ENCODE data around the gene PBX1.

DNA sequence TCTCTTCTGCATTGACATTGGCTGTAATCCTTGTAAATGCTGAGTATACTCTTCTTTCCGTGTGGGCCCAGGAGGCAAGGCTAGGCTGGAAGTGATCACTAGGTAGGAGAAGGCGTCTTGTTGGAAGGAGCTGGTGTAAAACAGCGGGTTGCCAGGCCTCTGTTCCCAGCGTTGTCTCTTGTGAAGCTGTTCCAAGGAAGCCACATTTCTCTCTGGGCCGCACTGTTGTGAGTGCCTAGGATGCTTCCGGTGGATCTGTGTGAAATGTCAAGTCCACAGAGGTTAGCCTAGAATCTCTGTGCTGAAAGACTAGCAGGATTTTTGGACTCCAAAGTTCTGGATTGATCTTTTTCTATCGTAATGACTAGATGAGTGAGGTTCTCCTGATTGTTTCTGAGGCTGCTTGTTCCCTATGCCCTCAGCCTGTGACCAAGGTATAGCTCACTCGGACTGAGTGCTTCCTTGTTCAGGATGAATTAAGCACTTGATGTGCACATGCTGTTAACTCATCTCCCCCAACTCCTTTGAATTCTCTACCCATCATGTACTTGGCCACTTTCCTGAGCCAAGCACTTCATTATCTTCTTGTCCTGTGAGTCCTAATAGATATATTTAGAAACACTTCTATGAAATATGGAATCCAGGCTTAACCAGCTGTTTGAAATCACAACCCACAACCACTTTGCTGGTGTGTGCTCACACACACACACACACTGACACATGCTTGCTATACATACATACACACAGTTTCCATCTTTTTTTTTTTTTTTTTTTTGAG lies 63.3 kb downstream of the PBX1 start:
- TF ChIP-seq, protein P1, sequence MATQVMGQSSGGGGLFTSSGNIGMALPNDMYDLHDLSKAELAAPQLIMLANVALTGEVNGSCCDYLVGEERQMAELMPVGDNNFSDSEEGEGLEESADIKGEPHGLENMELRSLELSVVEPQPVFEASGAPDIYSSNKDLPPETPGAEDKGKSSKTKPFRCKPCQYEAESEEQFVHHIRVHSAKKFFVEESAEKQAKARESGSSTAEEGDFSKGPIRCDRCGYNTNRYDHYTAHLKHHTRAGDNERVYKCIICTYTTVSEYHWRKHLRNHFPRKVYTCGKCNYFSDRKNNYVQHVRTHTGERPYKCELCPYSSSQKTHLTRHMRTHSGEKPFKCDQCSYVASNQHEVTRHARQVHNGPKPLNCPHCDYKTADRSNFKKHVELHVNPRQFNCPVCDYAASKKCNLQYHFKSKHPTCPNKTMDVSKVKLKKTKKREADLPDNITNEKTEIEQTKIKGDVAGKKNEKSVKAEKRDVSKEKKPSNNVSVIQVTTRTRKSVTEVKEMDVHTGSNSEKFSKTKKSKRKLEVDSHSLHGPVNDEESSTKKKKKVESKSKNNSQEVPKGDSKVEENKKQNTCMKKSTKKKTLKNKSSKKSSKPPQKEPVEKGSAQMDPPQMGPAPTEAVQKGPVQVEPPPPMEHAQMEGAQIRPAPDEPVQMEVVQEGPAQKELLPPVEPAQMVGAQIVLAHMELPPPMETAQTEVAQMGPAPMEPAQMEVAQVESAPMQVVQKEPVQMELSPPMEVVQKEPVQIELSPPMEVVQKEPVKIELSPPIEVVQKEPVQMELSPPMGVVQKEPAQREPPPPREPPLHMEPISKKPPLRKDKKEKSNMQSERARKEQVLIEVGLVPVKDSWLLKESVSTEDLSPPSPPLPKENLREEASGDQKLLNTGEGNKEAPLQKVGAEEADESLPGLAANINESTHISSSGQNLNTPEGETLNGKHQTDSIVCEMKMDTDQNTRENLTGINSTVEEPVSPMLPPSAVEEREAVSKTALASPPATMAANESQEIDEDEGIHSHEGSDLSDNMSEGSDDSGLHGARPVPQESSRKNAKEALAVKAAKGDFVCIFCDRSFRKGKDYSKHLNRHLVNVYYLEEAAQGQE (IDR thresholded peaks at IDR 0.05): no peak
- TF ChIP-seq, protein P2, sequence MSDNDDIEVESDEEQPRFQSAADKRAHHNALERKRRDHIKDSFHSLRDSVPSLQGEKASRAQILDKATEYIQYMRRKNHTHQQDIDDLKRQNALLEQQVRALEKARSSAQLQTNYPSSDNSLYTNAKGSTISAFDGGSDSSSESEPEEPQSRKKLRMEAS (IDR thresholded peaks at IDR 0.05): no peak
- TF ChIP-seq, protein P3, sequence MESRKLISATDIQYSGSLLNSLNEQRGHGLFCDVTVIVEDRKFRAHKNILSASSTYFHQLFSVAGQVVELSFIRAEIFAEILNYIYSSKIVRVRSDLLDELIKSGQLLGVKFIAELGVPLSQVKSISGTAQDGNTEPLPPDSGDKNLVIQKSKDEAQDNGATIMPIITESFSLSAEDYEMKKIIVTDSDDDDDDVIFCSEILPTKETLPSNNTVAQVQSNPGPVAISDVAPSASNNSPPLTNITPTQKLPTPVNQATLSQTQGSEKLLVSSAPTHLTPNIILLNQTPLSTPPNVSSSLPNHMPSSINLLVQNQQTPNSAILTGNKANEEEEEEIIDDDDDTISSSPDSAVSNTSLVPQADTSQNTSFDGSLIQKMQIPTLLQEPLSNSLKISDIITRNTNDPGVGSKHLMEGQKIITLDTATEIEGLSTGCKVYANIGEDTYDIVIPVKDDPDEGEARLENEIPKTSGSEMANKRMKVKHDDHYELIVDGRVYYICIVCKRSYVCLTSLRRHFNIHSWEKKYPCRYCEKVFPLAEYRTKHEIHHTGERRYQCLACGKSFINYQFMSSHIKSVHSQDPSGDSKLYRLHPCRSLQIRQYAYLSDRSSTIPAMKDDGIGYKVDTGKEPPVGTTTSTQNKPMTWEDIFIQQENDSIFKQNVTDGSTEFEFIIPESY (IDR thresholded peaks at IDR 0.05): no peak
- TF ChIP-seq, protein P4, sequence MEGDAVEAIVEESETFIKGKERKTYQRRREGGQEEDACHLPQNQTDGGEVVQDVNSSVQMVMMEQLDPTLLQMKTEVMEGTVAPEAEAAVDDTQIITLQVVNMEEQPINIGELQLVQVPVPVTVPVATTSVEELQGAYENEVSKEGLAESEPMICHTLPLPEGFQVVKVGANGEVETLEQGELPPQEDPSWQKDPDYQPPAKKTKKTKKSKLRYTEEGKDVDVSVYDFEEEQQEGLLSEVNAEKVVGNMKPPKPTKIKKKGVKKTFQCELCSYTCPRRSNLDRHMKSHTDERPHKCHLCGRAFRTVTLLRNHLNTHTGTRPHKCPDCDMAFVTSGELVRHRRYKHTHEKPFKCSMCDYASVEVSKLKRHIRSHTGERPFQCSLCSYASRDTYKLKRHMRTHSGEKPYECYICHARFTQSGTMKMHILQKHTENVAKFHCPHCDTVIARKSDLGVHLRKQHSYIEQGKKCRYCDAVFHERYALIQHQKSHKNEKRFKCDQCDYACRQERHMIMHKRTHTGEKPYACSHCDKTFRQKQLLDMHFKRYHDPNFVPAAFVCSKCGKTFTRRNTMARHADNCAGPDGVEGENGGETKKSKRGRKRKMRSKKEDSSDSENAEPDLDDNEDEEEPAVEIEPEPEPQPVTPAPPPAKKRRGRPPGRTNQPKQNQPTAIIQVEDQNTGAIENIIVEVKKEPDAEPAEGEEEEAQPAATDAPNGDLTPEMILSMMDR (IDR thresholded peaks at IDR 0.05; ENCODE audit: low read depth, low read length, missing input control): no peak
- TF ChIP-seq JUND (IDR thresholded peaks at IDR 0.05): no peak
- TF ChIP-seq TAF1 (conservative IDR thresholded peaks at IDR 0.05): no peak
- TF ChIP-seq, protein P5, sequence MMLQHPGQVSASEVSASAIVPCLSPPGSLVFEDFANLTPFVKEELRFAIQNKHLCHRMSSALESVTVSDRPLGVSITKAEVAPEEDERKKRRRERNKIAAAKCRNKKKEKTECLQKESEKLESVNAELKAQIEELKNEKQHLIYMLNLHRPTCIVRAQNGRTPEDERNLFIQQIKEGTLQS (IDR thresholded peaks at IDR 0.05): no peak
- no peak for TF ChIP-seq GABPA (IDR thresholded peaks at IDR 0.05 in 1 of 2, conservative IDR thresholded peaks at IDR 0.05 in 1 of 2)
- TF ChIP-seq NR2F2 (IDR thresholded peaks at IDR 0.05): no peak
- TF ChIP-seq HNF4A (conservative IDR thresholded peaks at IDR 0.05): no peak
- no peak for TF ChIP-seq FOXA1 (IDR thresholded peaks at IDR 0.05)
